Breast epithelium (tissue), 4 donors: ENCODE measurements around the gene ASXL1. TPM values are rescaled to one million over a fixed set of nuclear protein-coding genes. Genes with fewer than 3 reads are reported as not detected.

Source experiments
- DNase-seq, 2 donors: peaks; one replicate each; pipeline ENCODE4 v3.0.0-alpha.2; 2019; ENCODE audit warnings: low spot score in 2 of 2
- H3K27ac ChIP-seq, 2 donors: fragments of 200-600 bp; sonication (generic) in 1 of 2; one replicate each; pipeline ENCODE4 v1.5.1; 2016 to 2019; ENCODE audit warnings: mild to moderate bottlenecking in 1 of 2
- H3K27me3 ChIP-seq, 2 donors: fragments of 200-600 bp; sonication (generic) in 1 of 2; one replicate each; pipeline versions ENCODE4 v1.5.1 to v1.6.0; 2017 to 2019; ENCODE audit warnings: control low read depth in 1 of 2, mild to moderate bottlenecking in 1 of 2
- H3K36me3 ChIP-seq: fragments of 200-600 bp; one replicate; pipeline ENCODE4 v1.5.1; 2019
- H3K4me1 ChIP-seq, 2 donors: fragments of 200-600 bp; sonication (generic); one replicate each; pipeline ENCODE4 v1.5.1; 2016 to 2019; ENCODE audit warnings: control low read depth in 1 of 2
- H3K4me3 ChIP-seq, 3 donors: fragments of 200-600 bp; sonication (generic); 1 replicate in 2 of 3; 2 replicates in 1 of 3; pipeline ENCODE4 v1.5.1; 2016 to 2019; ENCODE audit warnings: mild to moderate bottlenecking in 3 of 3, moderate library complexity in 2 of 3
- H3K9me3 ChIP-seq, 2 donors: fragments of 200-600 bp; sonication (generic) in 1 of 2; one replicate each; pipeline ENCODE4 v1.5.1; 2016 to 2019; ENCODE audit warnings: control low read depth in 1 of 2
- CTCF ChIP-seq, 3 donors: fragments of 450-650 bp; IDR thresholded peaks; one replicate each; pipeline ENCODE4 v1.5.1; 2016 to 2017; ENCODE audit warnings: antibody characterized with exemption in 3 of 3, mild to moderate bottlenecking in 3 of 3, moderate library complexity in 3 of 3
- POLR2A ChIP-seq: fragments of 450-650 bp; IDR thresholded peaks from one replicate; pipeline ENCODE4 v1.6.1; 2016; ENCODE audit warnings: antibody characterized with exemption, mild to moderate bottlenecking, moderate library complexity
- POLR2AphosphoS5 ChIP-seq, 3 donors: sonication (generic); formaldehyde crosslinking; IDR thresholded peaks; one replicate each; pipeline ENCODE4 v1.6.1; 2017; ENCODE audit warnings: antibody characterized with exemption in 3 of 3
- intact Hi-C: fragments of 100-400 bp; cut with DNase I; formaldehyde crosslinking; loops from one replicate; pipeline ENCODE4 v1.15.1; 2023; ENCODE audit warnings: low total_unique reads
- total RNA-seq, 3 donors: library from RNA; depleted of rRNA; stranded (reverse); fragments of >200 nt; gene quantifications; one replicate each; pipeline ENCODE4 v1.1.0, GENCODE V29; 2016

The ASXL1 gene
- total RNA-seq, 3 donors from 2014 or later, result 73.3 to 102 (median 97.3) TPM

- TF ChIP-seq POLR2A, result no peak
- no peak for DNase-seq
- intact Hi-C loops, result no loop called here
- Histone ChIP-seq H3K27ac (no peak overlapping the region), H3K4me1 (no peaks in the 10 kb centered on the region), H3K9me3 (no peaks in the 10 kb centered on the region), H3K27me3 (no peaks in the 10 kb centered on the region), H3K4me3 (no peak overlapping the region), H3K36me3 (no peaks in the 10 kb centered on the region)
Measured at GRCh38 chr20:32418376-32418775, 60.2 kb downstream of the ASXL1 start.

- Histone ChIP-seq H3K4me3 (no peak overlapping the region), H3K27ac (no peak overlapping the region), H3K9me3 (no peaks in the 10 kb centered on the region), H3K36me3 (no peaks in the 10 kb centered on the region), H3K4me1 (no peaks in the 10 kb centered on the region), H3K27me3 (no peaks in the 10 kb centered on the region)
- DNase-seq, result no peak
- intact Hi-C loops, result no loop called here
- no peak for TF ChIP-seq POLR2AphosphoS5 (IDR thresholded peaks at IDR 0.05)
- TF ChIP-seq POLR2A, result no peak
- TF ChIP-seq CTCF (IDR thresholded peaks at IDR 0.05), result no peak
Measured at GRCh38 chr20:32421290-32421689, 63.2 kb downstream of the ASXL1 start.

GRCh38 chr20:32427996-32428395 is 69.9 kb downstream of the ASXL1 start:
- no peak for DNase-seq
- H3K9me3 ChIP-seq, result no peaks in the 10 kb centered on the region
- TF ChIP-seq POLR2AphosphoS5 (IDR thresholded peaks at IDR 0.05) (no peak), POLR2A (no peak), CTCF (IDR thresholded peaks at IDR 0.05) (no peak)
- peaks cover 13% of the 10 kb centered on the region for H3K36me3 ChIP-seq
- no peaks in the 10 kb centered on the region for H3K27me3 ChIP-seq
- no peaks in the 10 kb centered on the region for H3K4me1 ChIP-seq
- H3K27ac ChIP-seq, result no peak overlapping the region
- intact Hi-C loops, result no loop called here
- no peak overlapping the region for H3K4me3 ChIP-seq

- no peak overlapping the region for H3K27ac ChIP-seq
- H3K4me1 ChIP-seq, result no peaks in the 10 kb centered on the region
- H3K27me3 ChIP-seq, result no peaks in the 10 kb centered on the region
- no peak for DNase-seq
- H3K36me3 ChIP-seq, result peaks cover 20% of the 10 kb centered on the region
- TF ChIP-seq CTCF (IDR thresholded peaks at IDR 0.05) (no peak), POLR2A (no peak), POLR2AphosphoS5 (IDR thresholded peaks at IDR 0.05) (no peak)
- intact Hi-C loops, result no loop called here
- H3K9me3 ChIP-seq, result no peaks in the 10 kb centered on the region
- no peak overlapping the region for H3K4me3 ChIP-seq
Measured at GRCh38 chr20:32429343-32429742, 71.2 kb downstream of the ASXL1 start.

GRCh38 chr20:32429745-32430360 is 71.7 kb downstream of the ASXL1 start:
- Histone ChIP-seq H3K4me1 (no peaks in the 10 kb centered on the region), H3K27ac (no peak overlapping the region), H3K9me3 (no peaks in the 10 kb centered on the region), H3K36me3 (peaks cover 24% of the 10 kb centered on the region), H3K27me3 (no peaks in the 10 kb centered on the region), H3K4me3 (no peak overlapping the region)
- TF ChIP-seq POLR2AphosphoS5 (IDR thresholded peaks at IDR 0.05) (no peak), POLR2A (no peak), CTCF (IDR thresholded peaks at IDR 0.05) (no peak)
- no peak for DNase-seq
- intact Hi-C loops, result no loop called here

- peaks cover 32% of the 10 kb centered on the region for H3K36me3 ChIP-seq
- H3K4me1 ChIP-seq, result no peaks in the 10 kb centered on the region
- H3K27ac ChIP-seq, result no peak overlapping the region
- H3K4me3 ChIP-seq, result no peak overlapping the region
- H3K9me3 ChIP-seq, result no peaks in the 10 kb centered on the region
- no peaks in the 10 kb centered on the region for H3K27me3 ChIP-seq
- intact Hi-C loops, result no loop called here
- no peak for DNase-seq
- TF ChIP-seq POLR2A, result no peak
- TF ChIP-seq POLR2AphosphoS5 (IDR thresholded peaks at IDR 0.05), result no peak
- TF ChIP-seq CTCF (IDR thresholded peaks at IDR 0.05), result no peak
Measured at GRCh38 chr20:32431457-32431856, 73.3 kb downstream of the ASXL1 start.
